Stomach (tissue), 9 donors: ENCODE data around the gene GUCD1. TPM values are rescaled to one million over a fixed set of nuclear protein-coding genes. Genes with fewer than 3 reads are reported as not detected.

Experiments used
- DNase-seq, 2 donors: peaks; one replicate each; pipeline versions ENCODE4 v3.0.0 to v3.0.0-alpha.2; 2013 to 2019
- H3K27ac ChIP-seq, 5 donors: fragments of 200-600 bp in 4 of 5; sonication (generic) in 4 of 5; one replicate each; pipeline ENCODE4 v1.5.1; 2013 to 2019; ENCODE audit warnings: mild to moderate bottlenecking in 1 of 5, moderate library complexity in 1 of 5
- H3K27me3 ChIP-seq, 3 donors: fragments of 200-600 bp; sonication (generic); one replicate each; pipeline ENCODE4 v1.5.1; 2017 to 2019; ENCODE audit warnings: mixed run types in 1 of 3
- H3K36me3 ChIP-seq, 4 donors: fragments of 200-600 bp; sonication (generic); 1 replicate in 3 of 4; 2 replicates in 1 of 4; pipeline ENCODE4 v1.5.1; 2016 to 2019
- H3K4me1 ChIP-seq, 4 donors: fragments of 200-600 bp; sonication (generic); one replicate each; pipeline ENCODE4 v1.5.1; 2016 to 2019
- H3K4me3 ChIP-seq, 4 donors: fragments of 200-600 bp; sonication (generic) in 3 of 4; one replicate each; pipeline ENCODE4 v1.5.1; 2016 to 2019; ENCODE audit warnings: mild to moderate bottlenecking in 1 of 4
- H3K9me3 ChIP-seq, 4 donors: fragments of 200-600 bp; sonication (generic); one replicate each; pipeline ENCODE4 v1.5.1; 2016 to 2019
- EP300 ChIP-seq: sonication (generic); formaldehyde crosslinking; IDR thresholded peaks from one replicate; pipeline ENCODE4 v1.6.1; 2017; ENCODE audit warnings: antibody characterized with exemption
- POLR2A ChIP-seq, 4 donors: fragments of 450-650 bp; IDR thresholded peaks; one replicate each; pipeline ENCODE4 v1.6.1; 2016; ENCODE audit warnings: antibody characterized with exemption in 4 of 4, control low read depth in 2 of 4, mild to moderate bottlenecking in 1 of 4, moderate library complexity in 1 of 4
- POLR2AphosphoS5 ChIP-seq, 3 donors: sonication (generic); formaldehyde crosslinking; IDR thresholded peaks; one replicate each; pipeline ENCODE4 v1.6.1; 2016; ENCODE audit warnings: antibody characterized with exemption in 3 of 3
- WGBS, 5 donors: extraction: QIAGEN DNeasy Blood & Tissue Kit in 3 of 5; methylation state at CpG; one replicate each; pipeline versions ENCODE4 v1.1.5 to v1.1.7; 2013 to 2018; 5-methylcytosine and 5-hydroxymethylcytosine counted together
- intact Hi-C: fragments of 100-400 bp; cut with DNase I; formaldehyde crosslinking; loops from one replicate; pipeline ENCODE4 v1.15.1; 2023; ENCODE audit warnings: low total_unique reads
- polyA plus RNA-seq, 3 donors: library from polyadenylated mRNA; stranded (reverse); fragments of 200-250 nt; gene quantifications; one replicate each; pipeline ENCODE4 v1.2.3, GENCODE V29; 2013
- total RNA-seq, 5 donors: library from RNA; depleted of rRNA; stranded (reverse); fragments of >200 nt; gene quantifications; one replicate each; pipeline versions ENCODE4 v1.1.0 to v1.2.3, GENCODE V29; 2014 to 2016
- TF ChIP-seq, protein P1 (sequence below), 7 experiments: fragments of 450-650 bp in 4 of 7; fragments of 200-600 bp in 3 of 7; sonication (generic) in 3 of 7; IDR thresholded peaks; one replicate each; pipeline ENCODE4 v1.5.1; 2016 to 2019; ENCODE audit warnings: antibody characterized with exemption in 7 of 7, control low read depth in 2 of 7, mild to moderate bottlenecking in 1 of 7
- donor health status: healthy with polysubstance abuse.
- donor health status: Bipolar disorder and iron deficiency.
- donor health status: healthy.

The GUCD1 gene
- total and polyA plus RNA-seq, 8 donors = 87.4 to 196 (median 167) TPM

DNA sequence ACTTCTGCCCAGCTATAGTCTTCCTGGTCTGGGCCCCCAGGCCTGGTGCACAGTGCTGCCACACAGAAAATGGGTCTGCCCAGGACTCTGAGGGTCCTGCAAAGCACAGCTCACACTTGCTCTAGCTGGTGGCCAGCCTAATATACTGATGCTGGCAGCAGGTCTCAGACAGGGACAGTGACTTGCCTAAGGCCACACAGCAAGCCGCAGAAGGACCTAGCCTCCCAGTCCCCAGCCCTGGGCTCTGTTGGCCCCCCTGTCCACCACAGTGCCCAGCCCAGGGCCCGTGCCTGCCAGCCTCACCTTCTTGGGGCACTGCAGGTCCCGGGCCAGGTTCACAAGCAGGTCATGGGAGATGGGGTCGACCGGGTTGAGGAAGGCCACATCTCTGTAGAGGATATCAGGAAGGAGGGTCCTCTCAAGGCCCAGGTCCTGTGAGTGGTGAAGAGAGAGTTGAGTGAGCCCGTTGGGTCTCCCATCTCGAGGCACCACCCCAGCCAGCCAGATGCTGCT is 34.6 kb upstream of the GUCD1 start:
- 56 to 86% (median 73%) methylated on average over 7 of the region's 7 CpGs for WGBS, 5 donors
- TF ChIP-seq, protein P1, sequence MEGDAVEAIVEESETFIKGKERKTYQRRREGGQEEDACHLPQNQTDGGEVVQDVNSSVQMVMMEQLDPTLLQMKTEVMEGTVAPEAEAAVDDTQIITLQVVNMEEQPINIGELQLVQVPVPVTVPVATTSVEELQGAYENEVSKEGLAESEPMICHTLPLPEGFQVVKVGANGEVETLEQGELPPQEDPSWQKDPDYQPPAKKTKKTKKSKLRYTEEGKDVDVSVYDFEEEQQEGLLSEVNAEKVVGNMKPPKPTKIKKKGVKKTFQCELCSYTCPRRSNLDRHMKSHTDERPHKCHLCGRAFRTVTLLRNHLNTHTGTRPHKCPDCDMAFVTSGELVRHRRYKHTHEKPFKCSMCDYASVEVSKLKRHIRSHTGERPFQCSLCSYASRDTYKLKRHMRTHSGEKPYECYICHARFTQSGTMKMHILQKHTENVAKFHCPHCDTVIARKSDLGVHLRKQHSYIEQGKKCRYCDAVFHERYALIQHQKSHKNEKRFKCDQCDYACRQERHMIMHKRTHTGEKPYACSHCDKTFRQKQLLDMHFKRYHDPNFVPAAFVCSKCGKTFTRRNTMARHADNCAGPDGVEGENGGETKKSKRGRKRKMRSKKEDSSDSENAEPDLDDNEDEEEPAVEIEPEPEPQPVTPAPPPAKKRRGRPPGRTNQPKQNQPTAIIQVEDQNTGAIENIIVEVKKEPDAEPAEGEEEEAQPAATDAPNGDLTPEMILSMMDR (IDR thresholded peaks at IDR 0.05) = no peak
- no peak for TF ChIP-seq POLR2A (IDR thresholded peaks at IDR 0.05)
- no peak for TF ChIP-seq POLR2AphosphoS5 (IDR thresholded peaks at IDR 0.05)
- TF ChIP-seq EP300 = no peak
- DNase-seq = no peak

DNA sequence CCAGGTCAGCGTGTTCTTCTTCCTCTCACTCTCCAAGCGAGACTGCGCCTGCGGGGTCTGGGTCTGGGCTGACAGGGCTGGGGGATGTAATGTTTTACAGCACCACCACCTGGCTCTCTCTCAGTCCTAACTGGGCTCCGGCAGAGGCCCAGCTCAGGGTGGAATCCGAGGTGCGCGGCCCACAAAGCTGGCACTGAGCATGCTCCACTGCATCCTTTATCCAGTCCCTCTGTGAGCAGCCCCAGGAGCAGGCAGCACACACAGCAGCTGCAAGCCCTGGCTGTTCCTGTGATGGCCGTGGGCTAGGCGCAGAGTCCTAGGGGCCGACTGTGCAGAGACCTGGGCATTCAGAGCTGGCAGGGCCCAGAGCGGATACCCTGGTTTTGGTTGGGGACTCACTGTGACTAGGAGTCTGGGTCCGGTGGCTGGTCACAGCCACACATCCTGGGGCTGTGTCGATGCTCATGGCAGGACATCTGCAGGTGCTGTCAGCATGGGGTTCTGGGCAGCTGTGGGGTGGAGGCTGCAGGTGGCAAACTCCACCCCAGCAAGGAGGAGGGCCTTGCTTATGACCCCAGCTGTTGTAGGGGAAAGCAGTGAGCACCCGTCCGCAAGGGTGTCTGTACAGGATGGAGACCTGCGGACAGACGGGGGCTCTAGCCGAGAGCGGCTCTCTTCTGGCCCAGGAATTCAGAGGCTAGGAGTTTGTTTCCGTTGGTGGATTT is 34.0 kb upstream of the GUCD1 start:
- Histone ChIP-seq H3K27ac (peak overlapping the region; percentile 10 to 67 (median 44)), H3K4me3 (no peak overlapping the region), H3K4me1 (peaks cover 19 to 71% (median 52%) of the 10 kb centered on the region in 4 donors), H3K9me3 (no peaks in the 10 kb centered on the region), H3K36me3 (peaks cover 0 to 51% (median 45%) of the 10 kb centered on the region in 4 donors), H3K27me3 (no peaks in the 10 kb centered on the region)
- no peak for TF ChIP-seq POLR2AphosphoS5 (IDR thresholded peaks at IDR 0.05)
- TF ChIP-seq, protein P1 (IDR thresholded peaks at IDR 0.05) = no peak
- no peak for TF ChIP-seq EP300
- TF ChIP-seq POLR2A (IDR thresholded peaks at IDR 0.05) = no peak
- whole genome bisulfite sequencing, 5 donors = 52 to 68% (median 61%) methylated on average over 7 to 21 of the region's 21 CpGs
- intact Hi-C loops = no loop called here
- DNase-seq = no peak

More for the DNA sequence above, 34.6 kb upstream of the GUCD1 start:
- Histone ChIP-seq H3K27ac (peak overlapping the region in 3 of 5 donors; percentile 10 to 67 (median 44)), H3K36me3 (peaks cover 0 to 51% (median 45%) of the 10 kb centered on the region in 4 donors), H3K4me1 (peaks cover 17 to 71% (median 52%) of the 10 kb centered on the region in 4 donors), H3K9me3 (no peaks in the 10 kb centered on the region), H3K4me3 (no peak overlapping the region), H3K27me3 (no peaks in the 10 kb centered on the region)
- intact Hi-C loops = no loop called here

DNA sequence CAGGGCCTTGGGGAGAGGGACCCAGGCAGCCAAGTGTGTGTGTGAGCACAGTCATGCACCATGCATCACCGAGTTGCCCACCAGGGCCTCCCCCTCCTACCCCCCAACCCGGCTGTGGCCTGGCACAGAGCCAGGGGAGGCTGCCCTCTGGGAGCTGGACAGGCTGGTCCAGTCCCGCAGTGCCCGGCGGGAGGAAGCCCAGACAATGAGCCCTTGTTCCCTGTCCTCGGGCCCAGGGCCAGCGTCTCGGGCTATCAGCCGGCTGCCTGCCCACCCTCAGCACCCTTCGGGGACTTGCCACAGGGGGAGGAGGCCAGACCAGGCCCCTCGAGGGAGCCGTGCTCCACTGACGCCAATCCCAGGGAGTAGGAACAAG is 33.4 kb upstream of the GUCD1 start:
- WGBS, 5 donors = 24 to 64% (median 47%) methylated on average over 3 to 13 of the region's 13 CpGs
- Histone ChIP-seq H3K4me3 (no peak overlapping the region), H3K27me3 (no peaks in the 10 kb centered on the region), H3K4me1 (peaks cover 14 to 71% (median 51%) of the 10 kb centered on the region in 4 donors), H3K9me3 (no peaks in the 10 kb centered on the region), H3K36me3 (peaks cover 0 to 51% (median 45%) of the 10 kb centered on the region in 4 donors), H3K27ac (peak overlapping the region; percentile 36 to 67 (median 47))
- DNase-seq = peak; percentile 78 to 86
- TF ChIP-seq POLR2A (IDR thresholded peaks at IDR 0.05) = no peak
- TF ChIP-seq POLR2AphosphoS5 (IDR thresholded peaks at IDR 0.05) = peak in 1 of 3 donors; percentile 29
- intact Hi-C loops = no loop called here

DNA sequence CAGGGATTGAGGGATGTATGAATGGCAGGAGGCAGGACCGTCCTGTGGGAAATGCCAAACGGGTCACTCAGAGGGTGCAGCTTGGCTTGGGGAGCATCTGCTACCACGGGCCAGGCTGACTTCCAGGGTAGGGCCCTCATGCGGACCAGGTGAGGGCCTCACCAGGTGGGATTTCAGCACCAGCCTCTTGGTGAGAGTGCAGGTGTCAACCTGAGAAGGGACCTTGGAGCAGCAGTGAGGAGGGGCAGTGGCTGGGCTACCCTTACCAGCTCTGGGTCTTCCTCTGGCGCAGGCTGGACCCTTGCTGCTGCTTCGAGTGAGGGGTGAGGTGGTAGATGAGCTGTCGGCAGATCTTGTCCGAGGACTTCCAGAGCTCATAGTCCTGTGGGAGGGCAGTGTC is 33.0 kb upstream of the GUCD1 start:
- 50 to 68% (median 57%) methylated on average over 6 to 8 of the region's 8 CpGs for WGBS, 5 donors
- H3K36me3 ChIP-seq = peaks cover 0 to 51% (median 45%) of the 10 kb centered on the region in 4 donors
- H3K27ac ChIP-seq = peak overlapping the region; percentile 36 to 67 (median 47)

DNA sequence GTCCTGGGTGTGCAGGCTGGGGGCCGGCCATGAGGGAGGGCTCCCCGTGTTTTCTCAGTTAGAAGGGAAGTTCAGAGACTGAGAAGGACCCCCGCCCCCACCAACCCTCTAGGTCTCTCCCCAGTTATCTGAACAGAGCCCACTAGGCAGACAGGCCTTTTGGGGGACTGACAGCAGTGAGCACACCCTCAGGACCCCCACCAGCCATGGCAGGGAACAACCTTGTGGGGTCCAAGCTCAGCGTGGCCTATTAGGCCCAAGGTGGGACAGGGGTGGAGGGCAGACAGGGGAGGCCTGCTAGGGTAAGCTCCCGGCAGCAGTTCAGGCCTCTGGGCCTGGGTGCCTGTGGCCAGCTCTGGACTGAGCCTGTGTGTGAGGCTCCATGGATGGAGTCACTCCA is 32.3 kb upstream of the GUCD1 start:
- no peak for DNase-seq
- intact Hi-C loops = no loop called here
- H3K36me3 ChIP-seq = peaks cover 0 to 51% (median 45%) of the 10 kb centered on the region in 4 donors
- H3K27ac ChIP-seq = peak overlapping the region in 2 of 5 donors; percentile 44 to 67
- H3K9me3 ChIP-seq = no peaks in the 10 kb centered on the region
- H3K4me3 ChIP-seq = no peak overlapping the region
- 64 to 92% (median 80%) methylated on average over 3 to 5 of the region's 5 CpGs for WGBS, 5 donors
- peaks cover 11 to 72% (median 53%) of the 10 kb centered on the region in 4 donors for H3K4me1 ChIP-seq
- TF ChIP-seq POLR2AphosphoS5 (IDR thresholded peaks at IDR 0.05) (no peak), EP300 (no peak), POLR2A (IDR thresholded peaks at IDR 0.05) (no peak)
- TF ChIP-seq, protein P1 (IDR thresholded peaks at IDR 0.05) = no peak
- no peaks in the 10 kb centered on the region for H3K27me3 ChIP-seq

More for the DNA sequence above, 33.0 kb upstream of the GUCD1 start:
- intact Hi-C loops = no loop called here
- Histone ChIP-seq H3K4me1 (peaks cover 11 to 71% (median 52%) of the 10 kb centered on the region in 4 donors), H3K4me3 (no peak overlapping the region), H3K9me3 (no peaks in the 10 kb centered on the region), H3K27me3 (no peaks in the 10 kb centered on the region)
- DNase-seq = no peak
- TF ChIP-seq EP300 = no peak
- TF ChIP-seq POLR2A (IDR thresholded peaks at IDR 0.05) = no peak
